SJCRH30 (cell line): ENCODE measurements around the gene MAPK12. TPM values are rescaled to one million over a fixed set of nuclear protein-coding genes. Genes with fewer than 3 reads are reported as not detected.

Experiments
- DNase-seq, 2 experiments: peaks; one replicate each; pipeline ENCODE4 v3.0.0-alpha.2; 2015 to 2020
- H3K27ac ChIP-seq: fragments of 250-450 bp; sonication (Bioruptor Pico); 2 replicates; pipeline ENCODE4 v1.5.1; 2020; ENCODE audit warnings: mild to moderate bottlenecking, moderate library complexity
- H3K27me3 ChIP-seq: fragments of 250-450 bp; sonication (Bioruptor Pico); 2 replicates; pipeline ENCODE4 v1.5.1; 2020; ENCODE audit warnings: mild to moderate bottlenecking, moderate library complexity
- H3K36me3 ChIP-seq: fragments of 250-450 bp; sonication (Bioruptor Pico); 2 replicates; pipeline ENCODE4 v1.5.1; 2020; ENCODE audit warnings: mild to moderate bottlenecking, moderate library complexity
- H3K4me1 ChIP-seq: fragments of 250-450 bp; sonication (Bioruptor Pico); 2 replicates; pipeline ENCODE4 v1.5.1; 2020; ENCODE audit warnings: mild to moderate bottlenecking, moderate library complexity
- H3K4me3 ChIP-seq: fragments of 250-450 bp; sonication (Bioruptor Pico); 2 replicates; pipeline ENCODE4 v1.5.1; 2020; ENCODE audit warnings: mild to moderate bottlenecking, moderate library complexity
- H3K9me3 ChIP-seq: fragments of 250-450 bp; sonication (Bioruptor Pico); replicated peaks from 2 replicates; pipeline ENCODE4 v1.5.1; 2020; ENCODE audit warnings: mild to moderate bottlenecking, moderate library complexity
- total RNA-seq: library from RNA; depleted of rRNA; stranded (reverse); fragments of >200 nt; shearing (Covaris generic); gene quantifications from 2 replicates; pipeline ENCODE4 v1.2.3, GENCODE V29; 2014

MAPK12 gene
- total RNA-seq, 1 experiment from 2014 or later, result 54.0 TPM

DNA sequence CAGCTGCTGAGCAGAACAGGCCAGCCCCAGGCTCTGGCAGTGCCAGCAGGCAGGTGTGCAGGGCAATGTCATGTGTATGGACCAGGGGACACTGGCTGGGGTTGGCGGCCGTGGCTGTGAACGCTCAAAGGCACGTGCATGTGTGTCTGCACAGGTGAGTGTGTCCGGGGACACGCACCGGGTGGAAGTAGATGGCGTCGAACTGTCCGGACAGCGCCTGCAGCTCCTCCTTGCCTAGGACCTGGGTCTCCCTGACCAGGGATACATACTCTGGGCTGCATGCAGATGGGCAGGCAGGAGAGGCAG is 11.3 kb downstream of the MAPK12 start:
- Histone ChIP-seq H3K4me1 (peaks cover 11% of the 10 kb centered on the region; the same call in 1 of the 2 replicates), H3K27ac (no peak overlapping the region)
- no peak for DNase-seq

DNA sequence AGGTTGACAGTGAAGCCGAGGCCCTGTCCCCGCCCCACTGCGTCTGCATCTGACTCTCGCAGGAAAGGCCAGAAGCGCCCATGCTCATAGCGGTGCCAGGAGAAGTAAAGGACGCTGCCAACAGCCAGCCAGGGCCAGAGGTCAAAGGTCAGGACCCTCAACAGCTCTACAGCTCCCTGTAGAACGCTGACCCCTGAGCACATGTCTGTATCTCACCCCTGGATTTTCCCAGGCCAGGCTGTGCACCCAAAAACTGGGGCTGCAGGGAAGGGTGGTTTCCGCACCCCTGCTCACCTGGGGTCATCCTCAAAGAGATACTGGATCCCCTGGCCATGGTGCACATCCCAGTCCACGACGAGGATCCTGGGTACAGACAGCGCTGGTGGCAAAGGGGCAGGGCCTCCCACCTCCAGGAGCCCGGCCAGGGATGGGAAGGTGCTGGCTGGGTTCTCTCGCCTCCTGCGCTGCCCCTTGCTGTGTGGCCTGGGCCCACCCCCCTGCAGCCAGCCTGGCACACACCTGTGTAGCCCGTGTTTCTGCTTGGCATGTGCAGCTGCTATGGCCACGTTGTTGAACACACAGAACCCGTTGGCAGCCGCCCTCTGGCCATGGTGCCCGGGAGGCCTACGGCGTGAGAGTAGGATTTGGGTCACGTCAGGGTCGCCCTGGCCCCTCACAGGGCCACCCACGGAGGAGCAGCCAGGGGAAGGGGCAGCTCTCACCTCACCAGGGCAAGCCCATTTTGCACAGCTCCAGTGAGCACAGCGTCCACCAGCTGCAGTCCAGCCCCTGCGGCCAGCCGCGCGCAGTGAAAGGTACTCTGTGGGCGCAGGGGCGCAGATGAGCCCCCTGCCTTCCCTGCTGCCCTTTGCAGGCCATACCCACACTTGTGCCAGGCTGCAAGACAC is 11.9 kb downstream of the MAPK12 start:
- H3K9me3 ChIP-seq, result no peaks in the 10 kb centered on the region
- H3K4me3 ChIP-seq, result peak overlapping the region; percentile 66
- no peaks in the 10 kb centered on the region for H3K27me3 ChIP-seq
- H3K27ac ChIP-seq, result no peak overlapping the region
- peaks cover 10% of the 10 kb centered on the region for H3K36me3 ChIP-seq
- no peak for DNase-seq
- peaks cover 11% of the 10 kb centered on the region; the same call in 1 of the 2 replicates for H3K4me1 ChIP-seq

More for the DNA sequence above, 11.3 kb downstream of the MAPK12 start:
- H3K36me3 ChIP-seq, result peaks cover 10% of the 10 kb centered on the region
- H3K27me3 ChIP-seq, result no peaks in the 10 kb centered on the region
- H3K4me3 ChIP-seq, result peak overlapping the region; percentile 66
- H3K9me3 ChIP-seq, result no peaks in the 10 kb centered on the region

DNA sequence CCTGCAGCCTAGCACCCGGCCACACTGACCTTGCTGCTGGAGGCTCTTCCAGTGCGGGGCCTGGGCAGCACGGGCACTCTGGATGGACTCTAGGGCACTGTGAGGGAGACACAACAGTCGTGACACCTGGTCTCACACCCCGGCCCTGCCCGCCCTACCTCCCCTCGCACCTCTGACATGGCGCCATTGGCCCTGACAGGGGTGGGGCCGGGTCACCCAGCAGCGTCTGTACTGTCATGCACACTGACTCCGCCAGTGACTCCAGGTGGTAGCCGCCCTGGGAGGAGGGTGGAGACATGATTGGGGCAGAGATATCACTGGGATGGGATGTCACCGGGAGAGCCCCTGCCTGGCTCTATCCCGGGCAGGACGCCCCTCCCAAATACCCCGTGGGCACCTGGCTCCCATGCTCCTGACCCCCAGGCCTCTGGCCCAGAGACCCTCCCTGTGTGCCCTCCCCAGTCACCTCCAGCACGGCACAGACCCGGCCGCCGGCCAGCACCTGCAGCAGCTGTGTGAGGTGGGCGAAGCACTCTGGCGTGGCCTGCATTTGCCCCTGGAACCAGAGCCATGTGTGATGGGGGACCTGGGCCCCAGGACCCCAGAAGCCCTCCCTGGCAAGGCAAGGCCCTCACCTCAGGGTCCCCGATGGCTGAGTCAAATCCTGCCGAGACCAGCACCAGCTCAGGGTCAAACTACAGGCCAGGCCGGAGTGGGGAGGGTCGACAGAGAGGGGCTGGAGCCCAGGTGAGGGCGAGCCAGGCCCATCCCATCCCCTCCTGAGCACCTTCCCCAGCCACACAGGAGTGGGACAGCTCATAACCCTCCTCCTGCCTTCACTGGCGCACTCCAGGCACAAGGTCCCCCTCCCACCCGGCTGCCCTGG is 13.0 kb downstream of the MAPK12 start:
- no peak for DNase-seq
- H3K27ac ChIP-seq, result no peak overlapping the region

DNA sequence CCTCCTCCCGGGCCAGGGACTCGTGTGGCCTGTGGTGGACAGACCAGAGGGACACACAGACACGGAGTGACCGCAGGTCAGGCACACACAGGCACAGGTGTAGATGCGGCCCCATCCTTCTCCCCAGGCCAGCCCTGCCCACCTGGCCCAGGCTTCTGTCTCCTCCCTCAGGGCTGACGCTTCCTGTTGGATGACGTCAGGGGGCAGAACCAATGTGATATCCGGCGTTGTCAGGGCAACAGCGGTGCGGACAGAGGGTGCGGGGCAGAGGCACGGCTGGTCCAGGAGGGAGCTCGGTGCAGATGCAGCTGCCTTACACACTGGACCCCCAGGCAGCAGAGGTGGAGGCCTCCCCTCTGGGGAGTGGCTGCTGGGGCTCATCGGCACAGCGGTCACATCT is 13.7 kb downstream of the MAPK12 start:
- Histone ChIP-seq H3K9me3 (no peaks in the 10 kb centered on the region), H3K27ac (no peak overlapping the region), H3K36me3 (peaks cover 5% of the 10 kb centered on the region), H3K4me3 (no peak overlapping the region), H3K27me3 (no peaks in the 10 kb centered on the region), H3K4me1 (peaks cover 11% of the 10 kb centered on the region; the same call in 1 of the 2 replicates)
- DNase-seq, result no peak

More for the DNA sequence above, 13.0 kb downstream of the MAPK12 start:
- peaks cover 8% of the 10 kb centered on the region for H3K36me3 ChIP-seq
- peaks cover 11% of the 10 kb centered on the region; the same call in 1 of the 2 replicates for H3K4me1 ChIP-seq
- H3K4me3 ChIP-seq, result no peak overlapping the region
- no peaks in the 10 kb centered on the region for H3K27me3 ChIP-seq
- H3K9me3 ChIP-seq, result no peaks in the 10 kb centered on the region

DNA sequence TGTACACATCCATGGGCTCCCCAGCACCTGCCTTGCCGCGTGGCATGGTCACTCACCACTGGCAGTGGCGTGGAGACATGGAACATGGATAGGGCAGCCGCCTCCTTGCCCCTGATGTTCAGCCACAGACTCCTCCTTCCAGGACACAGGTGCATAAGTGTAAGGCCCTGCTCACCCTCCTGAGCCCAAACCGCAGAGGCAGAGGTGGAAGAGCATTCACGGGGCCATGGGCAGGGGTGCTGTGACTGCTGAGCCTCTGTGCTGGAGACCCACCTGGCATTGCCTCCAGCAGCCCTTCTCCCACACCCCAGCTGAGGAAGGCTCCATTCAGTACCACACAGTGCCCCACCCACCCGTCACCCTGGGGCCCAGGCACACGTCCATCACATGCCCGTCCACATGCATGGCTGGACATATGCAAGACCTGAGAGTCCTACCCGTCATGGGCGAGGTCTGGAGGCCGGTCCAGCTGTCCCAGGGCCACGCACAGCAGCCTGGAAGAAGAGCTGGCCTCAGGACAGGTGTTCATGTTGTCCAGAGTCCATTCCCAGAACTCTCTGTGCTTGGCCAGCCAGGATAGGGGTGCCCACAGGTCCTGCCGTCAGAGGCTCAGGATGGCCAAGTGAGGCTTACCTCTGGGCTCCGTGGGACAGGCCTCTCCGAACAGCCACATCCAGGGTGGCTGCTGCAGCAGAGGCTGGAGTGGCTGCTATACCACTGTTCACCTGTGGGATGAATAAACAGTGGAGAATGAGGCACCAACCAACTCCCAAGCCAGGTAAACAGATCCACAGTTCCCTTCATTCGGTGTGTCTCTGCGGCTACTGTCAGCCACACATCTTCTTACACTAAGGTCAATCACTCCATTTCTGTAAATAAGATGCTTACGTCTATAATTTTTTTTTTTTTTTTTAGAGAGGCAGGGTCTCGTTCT is 15.0 kb downstream of the MAPK12 start:
- H3K4me3 ChIP-seq, result no peak overlapping the region

DNA sequence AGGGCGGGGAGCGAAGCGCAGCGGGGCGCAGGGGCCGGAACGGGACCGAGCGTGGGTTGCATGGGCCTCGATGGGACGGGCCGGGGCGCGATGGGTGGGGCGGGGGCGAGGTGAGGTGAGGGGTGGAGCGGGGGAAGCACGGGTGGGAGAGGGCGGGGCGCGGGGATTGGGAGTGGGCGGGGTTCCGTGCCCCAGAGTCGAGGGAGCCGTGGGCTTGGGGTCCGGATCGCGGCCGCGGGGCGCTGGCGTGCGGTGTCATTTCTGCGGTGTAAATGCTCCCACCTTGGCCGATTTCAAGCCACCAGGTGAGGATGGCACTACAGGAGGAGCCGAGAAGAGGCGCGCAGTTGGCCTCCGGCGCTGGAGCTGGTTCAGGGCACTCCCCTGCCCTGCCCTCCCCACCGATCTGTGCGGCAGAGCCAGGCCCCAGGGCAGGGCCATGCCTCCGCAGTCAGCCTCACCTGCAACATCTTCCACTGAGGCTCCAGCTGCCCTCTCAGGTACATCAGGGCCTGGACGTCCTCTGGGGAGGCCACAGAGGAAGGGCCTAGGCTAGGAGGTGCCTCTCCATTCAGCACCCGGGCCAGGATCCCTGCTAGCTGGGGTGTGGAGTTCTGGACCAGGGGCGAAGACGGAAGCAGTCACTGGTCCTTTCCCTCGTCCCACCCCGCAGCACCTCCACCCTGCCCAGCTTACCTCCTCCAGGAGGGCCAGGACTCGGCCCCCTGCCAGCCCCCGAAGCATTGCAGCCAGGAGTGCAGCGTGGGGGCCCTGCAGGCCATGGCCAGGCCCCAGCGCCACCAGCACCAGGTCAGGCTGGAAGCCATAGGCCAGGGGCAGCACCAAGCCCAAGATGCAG is 16.0 kb downstream of the MAPK12 start:
- H3K4me1 ChIP-seq, result peaks cover 11% of the 10 kb centered on the region; the same call in 1 of the 2 replicates
- peaks cover 2% of the 10 kb centered on the region for H3K36me3 ChIP-seq
- DNase-seq, result no peak
- peak overlapping the region; percentile 87 for H3K27ac ChIP-seq
- no peaks in the 10 kb centered on the region for H3K9me3 ChIP-seq
- H3K4me3 ChIP-seq, result peak overlapping the region; percentile 95
- H3K27me3 ChIP-seq, result no peaks in the 10 kb centered on the region

More for the DNA sequence above, 15.0 kb downstream of the MAPK12 start:
- H3K9me3 ChIP-seq, result no peaks in the 10 kb centered on the region
- peaks cover 2% of the 10 kb centered on the region for H3K36me3 ChIP-seq
- peaks cover 11% of the 10 kb centered on the region; the same call in 1 of the 2 replicates for H3K4me1 ChIP-seq
- no peak overlapping the region for H3K27ac ChIP-seq
- DNase-seq, result no peak
- no peaks in the 10 kb centered on the region for H3K27me3 ChIP-seq

DNA sequence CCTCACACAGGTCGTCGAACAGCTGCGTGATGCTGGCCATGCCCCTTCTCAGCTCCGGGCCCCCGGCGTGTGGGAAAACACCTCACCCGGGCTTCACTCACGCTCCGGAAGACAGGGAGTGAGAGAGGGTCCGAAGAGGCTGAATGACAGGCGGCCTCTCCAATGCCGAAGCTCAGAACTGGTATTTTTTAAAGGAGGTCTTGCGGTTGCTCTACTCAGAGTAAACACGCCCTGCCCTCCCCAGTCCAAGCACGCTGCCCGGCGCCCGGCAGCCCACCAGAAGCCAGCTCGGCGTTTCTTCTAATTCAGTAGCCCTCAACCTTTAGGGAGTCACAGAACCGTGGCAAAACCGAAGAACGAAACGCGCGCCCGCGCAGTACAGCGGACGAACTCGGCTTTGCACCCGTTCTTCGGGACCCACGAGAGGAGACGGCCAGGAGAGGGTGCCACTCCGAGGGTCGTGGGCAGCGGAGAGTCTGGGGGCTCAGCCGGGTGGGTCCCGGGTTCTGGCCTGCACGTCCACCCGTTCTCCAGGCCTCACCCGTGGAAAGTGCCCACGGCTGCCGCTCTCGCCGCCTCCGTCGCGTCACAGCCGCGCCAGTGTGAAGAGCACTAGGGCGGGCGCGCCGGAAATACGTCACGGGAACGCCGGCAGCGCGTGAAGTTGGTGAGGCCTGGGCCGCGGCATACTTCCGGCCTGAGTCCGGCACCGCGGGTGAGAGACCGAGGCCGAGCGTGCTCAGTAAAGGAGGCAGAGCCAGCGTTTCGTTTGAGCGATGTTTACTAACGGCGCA is 16.9 kb downstream of the MAPK12 start, which contains the start of gene TUBGCP6:
Gene TUBGCP6 (minus strand): TSS at position 604 of the 794 bp plus-strand sequence. CDS start 564 bp downstream, at position 40.
- DNase-seq, result peak; percentile 96 to 98
- H3K4me3 ChIP-seq, result peak within 1 kb of the TSS; percentile 95
- H3K36me3 ChIP-seq, result peaks cover 4% of the 10 kb centered on the region
- H3K27ac ChIP-seq, result peak within 1 kb of the TSS; percentile 87
- no peaks in the 10 kb centered on the region for H3K9me3 ChIP-seq
- H3K27me3 ChIP-seq, result no peaks in the 10 kb centered on the region
- peaks cover 5% of the 10 kb centered on the region; the same call in 1 of the 2 replicates for H3K4me1 ChIP-seq

DNA sequence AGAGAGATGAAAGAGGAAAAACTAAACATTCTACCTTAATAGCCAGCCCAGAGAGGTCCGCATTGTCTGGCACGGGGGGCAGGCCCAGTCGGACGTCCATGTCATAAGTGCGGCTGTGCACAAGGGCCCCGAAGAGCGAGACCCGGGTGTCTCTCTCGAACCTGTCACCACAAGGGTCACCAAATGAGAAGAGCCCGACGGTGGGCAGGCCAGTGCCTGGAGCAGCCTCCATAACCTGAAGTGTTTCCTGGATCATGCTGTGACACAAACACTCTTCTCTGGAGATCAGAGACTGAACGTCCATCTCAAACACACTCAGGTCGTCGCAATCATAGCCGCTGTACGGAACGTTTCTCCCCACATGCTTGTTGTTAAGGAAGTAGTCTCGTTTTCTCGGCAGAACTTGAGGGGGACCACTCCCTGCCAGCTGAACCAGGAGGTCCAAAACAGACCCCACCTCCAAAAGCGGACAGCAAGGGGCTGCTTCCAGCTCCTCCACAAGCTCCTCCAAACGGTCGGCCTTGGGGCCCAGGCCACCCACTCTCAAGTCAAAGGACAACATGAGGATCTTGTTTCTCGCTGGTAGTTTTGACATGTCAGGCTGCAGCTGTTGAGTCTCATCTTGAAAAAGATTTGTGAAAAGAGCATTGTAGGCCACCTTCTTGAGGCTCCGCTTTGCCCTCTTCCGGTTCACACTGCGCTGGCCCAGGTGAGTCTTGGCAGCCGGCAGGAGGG is 17.6 kb downstream of the MAPK12 start:
- peak overlapping the region; percentile 87 for H3K27ac ChIP-seq
- H3K27me3 ChIP-seq, result no peaks in the 10 kb centered on the region
- peak overlapping the region; percentile 95 for H3K4me3 ChIP-seq
- H3K9me3 ChIP-seq, result no peaks in the 10 kb centered on the region
- H3K36me3 ChIP-seq, result peaks cover 4% of the 10 kb centered on the region
- peaks cover 5% of the 10 kb centered on the region; the same call in 1 of the 2 replicates for H3K4me1 ChIP-seq
- peak; percentile 83 to 90 for DNase-seq

DNA sequence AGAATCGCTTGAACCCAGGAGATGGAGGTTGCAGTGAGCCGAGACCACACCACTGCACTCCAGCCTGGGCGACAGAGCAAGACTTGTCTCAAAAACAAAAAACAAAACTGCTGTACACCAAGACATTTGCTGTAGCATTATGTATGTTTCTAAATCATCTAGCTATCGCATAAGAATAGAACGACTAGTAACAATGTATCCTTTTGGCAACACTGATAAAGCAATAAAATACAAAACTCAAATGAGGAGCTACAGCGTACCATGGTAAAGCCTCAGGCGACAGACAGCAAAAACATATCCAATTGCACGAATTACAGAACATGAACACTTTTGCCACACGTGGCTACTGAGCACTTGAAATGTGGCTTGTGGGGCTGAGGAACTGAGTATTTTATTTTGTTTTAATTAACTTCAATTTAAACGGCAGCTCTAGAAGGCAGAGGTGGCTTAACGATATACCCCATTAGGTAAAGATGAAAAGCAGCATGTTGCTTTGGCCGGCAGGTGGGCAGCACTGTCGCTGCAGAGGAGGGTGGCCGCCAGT is 19.0 kb downstream of the MAPK12 start:
- Histone ChIP-seq H3K4me1 (peaks cover 5% of the 10 kb centered on the region; the same call in 1 of the 2 replicates), H3K36me3 (peaks cover 4% of the 10 kb centered on the region), H3K27me3 (no peaks in the 10 kb centered on the region)

DNA sequence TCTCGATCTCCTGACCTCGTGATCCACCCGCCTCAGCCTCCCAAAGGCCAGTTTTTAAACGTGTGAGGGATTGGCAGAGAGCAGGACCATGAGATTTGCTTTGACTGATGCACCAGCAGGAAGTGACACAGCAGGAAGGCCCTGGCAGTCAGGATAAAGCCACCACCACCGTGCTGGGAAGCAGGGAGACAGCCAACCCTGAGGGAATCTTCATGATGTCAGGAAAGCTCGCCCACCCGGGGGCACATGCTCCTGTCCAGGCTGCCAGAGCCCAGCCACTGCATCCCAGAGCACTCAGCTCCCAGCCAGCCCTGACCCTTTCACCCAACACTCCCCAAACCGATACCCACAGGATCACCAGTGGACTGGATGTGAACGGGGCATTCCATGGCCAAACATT is 22.7 kb downstream of the MAPK12 start:
- H3K4me3 ChIP-seq, result no peak overlapping the region
- no peaks in the 10 kb centered on the region for H3K27me3 ChIP-seq

More for the DNA sequence above, 19.0 kb downstream of the MAPK12 start:
- Histone ChIP-seq H3K9me3 (no peaks in the 10 kb centered on the region), H3K4me3 (peak overlapping the region; percentile 95), H3K27ac (no peak overlapping the region)
- no peak for DNase-seq

DNA sequence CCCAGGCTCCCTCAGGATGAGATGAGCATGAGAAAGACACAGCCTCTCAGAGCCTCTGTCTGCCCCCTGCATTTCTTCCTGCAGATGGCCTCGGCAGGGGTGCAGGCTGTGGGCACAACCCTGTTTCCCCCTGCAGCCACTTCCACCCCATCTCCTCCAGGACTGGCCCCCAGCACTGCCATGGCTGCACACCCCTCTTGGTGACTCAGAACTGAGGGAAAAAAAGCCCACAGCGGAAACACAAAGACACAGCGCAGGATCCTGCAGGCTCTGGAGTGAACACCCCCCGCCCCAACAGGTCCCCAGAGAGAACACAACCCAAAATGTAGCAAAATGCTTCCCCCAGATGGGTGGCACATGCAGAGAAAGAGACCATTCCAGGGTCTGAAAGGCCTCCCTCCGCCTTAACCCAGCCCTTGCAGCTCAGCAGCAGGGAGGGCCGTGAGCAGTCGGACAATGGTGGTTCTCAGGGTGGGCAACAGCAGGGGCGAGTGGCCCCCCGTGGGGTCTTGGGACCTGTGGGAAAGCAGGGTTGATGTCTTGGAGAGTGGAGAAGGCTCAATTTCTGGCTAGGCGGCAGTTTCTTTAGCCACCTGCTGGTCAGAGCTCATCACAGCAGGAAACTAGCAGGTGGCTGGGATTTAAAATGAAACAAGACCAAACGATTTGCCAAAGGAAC is 24.6 kb downstream of the MAPK12 start:
- no peak overlapping the region for H3K27ac ChIP-seq
- DNase-seq, result peak in 1 of 2 experiments; percentile 61
- no peaks in the 10 kb centered on the region for H3K27me3 ChIP-seq
- no peak overlapping the region for H3K4me3 ChIP-seq
- no peaks in the 10 kb centered on the region for H3K9me3 ChIP-seq
- H3K36me3 ChIP-seq, result peaks cover 19% of the 10 kb centered on the region
- no peaks in the 10 kb centered on the region; the same call in 1 of the 2 replicates for H3K4me1 ChIP-seq

More for the DNA sequence above, 22.7 kb downstream of the MAPK12 start:
- H3K4me1 ChIP-seq, result no peaks in the 10 kb centered on the region; the same call in 1 of the 2 replicates
- H3K9me3 ChIP-seq, result no peaks in the 10 kb centered on the region
- H3K27ac ChIP-seq, result no peak overlapping the region
- no peak for DNase-seq
- H3K36me3 ChIP-seq, result peaks cover 11% of the 10 kb centered on the region
